Limb (tissue), 2 donors: Measurements from ENCODE around the gene ZNF780A.
"Not testable (repeated sequence)": the region's sequence is repeated elsewhere in the genome, so short reads cannot be mapped to it uniquely, and the experiment has no call there.

ENCODE experiments used
- DNase-seq, 2 donors: peaks; one replicate each; pipeline ENCODE4 v3.0.0-alpha.2; 2016; ENCODE audit errors: extremely low spot score in 2 of 2

Gene ZNF780A

GRCh38 chr19:40084948-40085347 is 5.8 kb downstream of the ZNF780A start:
- no peak for DNase-seq

GRCh38 chr19:40081411-40081810 is 9.3 kb downstream of the ZNF780A start:
- DNase-seq: no peak

GRCh38 chr19:40080289-40080688 is 10.5 kb downstream of the ZNF780A start:
- no peak for DNase-seq

GRCh38 chr19:40078377-40078776 is 12.4 kb downstream of the ZNF780A start:
- DNase-seq: no peak

GRCh38 chr19:40070058-40070457 is 20.7 kb downstream of the ZNF780A start:
- DNase-seq: no peak

- no peak for DNase-seq
Observed at GRCh38 chr19:40059624-40060023, 31.1 kb downstream of the ZNF780A start.

- no peak for DNase-seq
Observed at GRCh38 chr19:40057166-40057565, 33.6 kb downstream of the ZNF780A start.

- DNase-seq: no peak
Observed at GRCh38 chr19:40056505-40056904, 34.2 kb downstream of the ZNF780A start.

- peak; percentile 72 to 79 for DNase-seq
Observed at GRCh38 chr19:40055832-40056504, 34.8 kb downstream of the ZNF780A start, which contains the start of gene ZNF780B. Gene ZNF780B, minus strand, starts transcription at chr19:40056231. Its CDS starts 5,899 bp downstream, at chr19:40050332.

- no peak for DNase-seq
Observed at GRCh38 chr19:40055049-40055448, 35.7 kb downstream of the ZNF780A start.

GRCh38 chr19:40054632-40055031 is 36.1 kb downstream of the ZNF780A start:
- no peak for DNase-seq

- DNase-seq: no peak
Observed at GRCh38 chr19:40053491-40053890, 37.3 kb downstream of the ZNF780A start.

GRCh38 chr19:40041718-40042117 is 49.0 kb downstream of the ZNF780A start:
- not testable (repeated sequence) for DNase-seq

- DNase-seq: not testable (repeated sequence)
Observed at GRCh38 chr19:40038047-40038446, 52.7 kb downstream of the ZNF780A start.

- DNase-seq: no peak
Observed at GRCh38 chr19:40035996-40036395, 54.7 kb downstream of the ZNF780A start.

GRCh38 chr19:40033989-40034560 is 56.7 kb downstream of the ZNF780A start:
- DNase-seq: no peak

GRCh38 chr19:40026597-40026970 is 64.2 kb downstream of the ZNF780A start:
- no peak for DNase-seq

- DNase-seq: no peak
Observed at GRCh38 chr19:40025938-40026596, 64.7 kb downstream of the ZNF780A start.

- no peak for DNase-seq
Observed at GRCh38 chr19:40023969-40024368, 66.8 kb downstream of the ZNF780A start.
